ENCODE data around the gene LRP8.

The LRP8 gene

GRCh38 chr1:53365437-53366063 lies 37.7 kb upstream of the LRP8 start:
- TF ChIP-seq, protein P1, sequence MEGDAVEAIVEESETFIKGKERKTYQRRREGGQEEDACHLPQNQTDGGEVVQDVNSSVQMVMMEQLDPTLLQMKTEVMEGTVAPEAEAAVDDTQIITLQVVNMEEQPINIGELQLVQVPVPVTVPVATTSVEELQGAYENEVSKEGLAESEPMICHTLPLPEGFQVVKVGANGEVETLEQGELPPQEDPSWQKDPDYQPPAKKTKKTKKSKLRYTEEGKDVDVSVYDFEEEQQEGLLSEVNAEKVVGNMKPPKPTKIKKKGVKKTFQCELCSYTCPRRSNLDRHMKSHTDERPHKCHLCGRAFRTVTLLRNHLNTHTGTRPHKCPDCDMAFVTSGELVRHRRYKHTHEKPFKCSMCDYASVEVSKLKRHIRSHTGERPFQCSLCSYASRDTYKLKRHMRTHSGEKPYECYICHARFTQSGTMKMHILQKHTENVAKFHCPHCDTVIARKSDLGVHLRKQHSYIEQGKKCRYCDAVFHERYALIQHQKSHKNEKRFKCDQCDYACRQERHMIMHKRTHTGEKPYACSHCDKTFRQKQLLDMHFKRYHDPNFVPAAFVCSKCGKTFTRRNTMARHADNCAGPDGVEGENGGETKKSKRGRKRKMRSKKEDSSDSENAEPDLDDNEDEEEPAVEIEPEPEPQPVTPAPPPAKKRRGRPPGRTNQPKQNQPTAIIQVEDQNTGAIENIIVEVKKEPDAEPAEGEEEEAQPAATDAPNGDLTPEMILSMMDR (IDR thresholded peaks at IDR 0.05; ENCODE audit: low read depth, low read length) = no peak
- Histone ChIP-seq H3K36me3 (no peaks in the 10 kb centered on the region), H3K27ac (no peak overlapping the region), H3K27me3 (ENCODE audit: insufficient read depth, low read depth, severe bottlenecking) (no peaks in the 10 kb centered on the region), H3K4me3 (ENCODE audit: low read depth, low read length) (no peak overlapping the region), H3K9me3 (ENCODE audit: severe bottlenecking) (no peaks in the 10 kb centered on the region)
- DNase-seq = no peak

DNA sequence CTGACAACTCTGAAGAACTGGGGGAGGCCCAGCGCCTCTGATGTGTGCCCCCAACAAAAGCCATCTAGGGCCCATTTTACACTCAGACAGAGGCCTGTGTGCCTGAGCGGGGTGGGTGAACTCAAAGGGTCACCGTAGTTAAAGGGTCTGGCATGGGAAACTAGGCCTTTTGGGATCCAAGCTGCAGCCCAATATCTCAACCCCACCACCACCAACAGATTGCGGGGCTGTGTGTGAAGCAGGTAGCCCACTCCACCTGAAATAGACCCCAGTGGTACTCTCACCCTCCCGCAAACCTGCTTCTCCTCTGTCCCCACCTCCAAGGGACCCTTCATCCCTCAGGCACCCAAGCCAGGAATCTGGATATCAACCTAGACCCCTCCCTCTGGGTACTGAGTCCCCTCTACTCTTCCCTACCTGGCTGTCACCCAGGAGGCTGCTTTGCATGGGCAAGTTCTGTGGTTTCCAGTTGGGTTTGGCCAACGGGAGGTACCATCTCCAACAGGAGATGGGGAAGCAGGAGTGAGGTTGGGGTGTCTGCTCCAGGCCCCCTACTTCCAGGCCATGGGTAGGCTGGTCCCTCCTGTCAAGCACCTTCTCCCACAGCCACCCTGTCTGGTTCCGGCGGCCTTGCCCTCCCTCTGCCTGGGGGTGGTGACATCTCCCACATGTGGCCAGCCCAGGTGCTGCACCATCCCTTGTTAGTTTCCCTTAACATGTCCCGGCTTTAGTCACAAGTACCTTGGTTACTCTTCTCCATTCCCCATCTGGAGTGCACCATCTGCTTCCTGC lies 35.2 kb upstream of the LRP8 start:
- H3K27me3 ChIP-seq (ENCODE audit: insufficient read depth, low read depth, severe bottlenecking) = no peaks in the 10 kb centered on the region
- H3K36me3 ChIP-seq = no peaks in the 10 kb centered on the region
- DNase-seq = peak; percentile 65
- no peak overlapping the region for H3K4me3 ChIP-seq (ENCODE audit: low read depth, low read length)
- H3K27ac ChIP-seq = peak overlapping the region; percentile 51
- TF ChIP-seq, protein P1 (IDR thresholded peaks at IDR 0.05; ENCODE audit: low read depth, low read length) = peak; percentile 65
- peaks cover 5% of the 10 kb centered on the region for H3K9me3 ChIP-seq (ENCODE audit: severe bottlenecking)

- H3K36me3 ChIP-seq = no peaks in the 10 kb centered on the region
- TF ChIP-seq, protein P1 (IDR thresholded peaks at IDR 0.05; ENCODE audit: low read depth, low read length) = no peak
- peak overlapping the region; percentile 51 for H3K27ac ChIP-seq
- H3K4me3 ChIP-seq (ENCODE audit: low read depth, low read length) = no peak overlapping the region
- DNase-seq = peak; percentile 22
- no peaks in the 10 kb centered on the region for H3K27me3 ChIP-seq (ENCODE audit: insufficient read depth, low read depth, severe bottlenecking)
- peaks cover 5% of the 10 kb centered on the region for H3K9me3 ChIP-seq (ENCODE audit: severe bottlenecking)
Observed at GRCh38 chr1:53362270-53362669, 34.4 kb upstream of the LRP8 start.

- H3K27me3 ChIP-seq (ENCODE audit: insufficient read depth, low read depth, severe bottlenecking) = no peaks in the 10 kb centered on the region
- peak overlapping the region; percentile 51 for H3K27ac ChIP-seq
- H3K36me3 ChIP-seq = no peaks in the 10 kb centered on the region
- TF ChIP-seq, protein P1 (IDR thresholded peaks at IDR 0.05; ENCODE audit: low read depth, low read length) = no peak
- no peak overlapping the region for H3K4me3 ChIP-seq (ENCODE audit: low read depth, low read length)
- peak; percentile 38 for DNase-seq
- peaks cover 5% of the 10 kb centered on the region for H3K9me3 ChIP-seq (ENCODE audit: severe bottlenecking)
Observed at GRCh38 chr1:53361541-53361961, 33.7 kb upstream of the LRP8 start.

GRCh38 chr1:53359934-53360276 lies 32.0 kb upstream of the LRP8 start:
- peak overlapping the region; percentile 77 for H3K27ac ChIP-seq
- TF ChIP-seq, protein P1 (IDR thresholded peaks at IDR 0.05; ENCODE audit: low read depth, low read length) = no peak
- H3K36me3 ChIP-seq = no peaks in the 10 kb centered on the region
- H3K4me3 ChIP-seq (ENCODE audit: low read depth, low read length) = no peak overlapping the region
- peaks cover 5% of the 10 kb centered on the region for H3K9me3 ChIP-seq (ENCODE audit: severe bottlenecking)
- H3K27me3 ChIP-seq (ENCODE audit: insufficient read depth, low read depth, severe bottlenecking) = no peaks in the 10 kb centered on the region
- DNase-seq = peak; percentile 2

Measured in WERI-Rb-1 (cell line).